Calu3 (cell line): ENCODE measurements around the gene IP6K1. TPM values are rescaled to one million over a fixed set of nuclear protein-coding genes. Genes with fewer than 3 reads are reported as not detected.

Source experiments
- BruUV-seq: library from RNA; stranded (reverse); fragments of 400-500 nt; replicated peaks from 2 replicates; lab custom pipeline; 2021; lab: Mats Ljungman, UMichigan
- CTCF ChIA-PET: fragments of 300-600 bp; sonication (Branson Sonifier 250); formaldehyde crosslinking; loops from one replicate; lab custom pipeline; 2022; ENCODE audit warnings: antibody characterized with exemption; lab: Charles Lee
- DNase-seq: peaks from one replicate; pipeline ENCODE4 v3.0.0; 2022
- H3K27ac Mint-ChIP-seq: one replicate; pipeline ENCODE4 v1.8.0; 2022; ENCODE audit warnings: mixed read lengths; ENCODE audit not compliant: unreplicated experiment
- H3K27me3 Mint-ChIP-seq: one replicate; pipeline ENCODE4 v1.8.0; 2022; ENCODE audit warnings: mixed read lengths; ENCODE audit not compliant: unreplicated experiment
- H3K36me3 Mint-ChIP-seq: one replicate; pipeline ENCODE4 v1.8.0; 2022; ENCODE audit warnings: mild to moderate bottlenecking, moderate library complexity, mixed read lengths; ENCODE audit not compliant: insufficient read depth, unreplicated experiment
- H3K4me1 Mint-ChIP-seq: one replicate; pipeline ENCODE4 v1.8.0; 2022; ENCODE audit warnings: mild to moderate bottlenecking, low read depth, mixed read lengths; ENCODE audit not compliant: unreplicated experiment
- H3K4me3 Mint-ChIP-seq: one replicate; pipeline ENCODE4 v1.8.0; 2022; ENCODE audit warnings: mild to moderate bottlenecking, low read depth, moderate library complexity, mixed read lengths; ENCODE audit not compliant: unreplicated experiment
- H3K9me3 Mint-ChIP-seq: one replicate; pipeline ENCODE4 v1.8.0; 2022; ENCODE audit warnings: low read depth, mixed read lengths; ENCODE audit not compliant: unreplicated experiment
- CTCF ChIP-seq: fragments of 200-600 bp; IDR thresholded peaks from one replicate; pipeline ENCODE4 v1.8.0; 2022; ENCODE audit warnings: antibody characterized with exemption; ENCODE audit not compliant: unreplicated experiment
- intact Hi-C: fragments of 100-400 bp; cut with micrococcal nuclease; formaldehyde crosslinking; loops from one replicate; pipeline ENCODE4 v1.10.0; 2022; ENCODE audit not compliant: unreplicated experiment
- total RNA-seq: library from RNA; stranded (reverse); gene quantifications from 2 replicates; pipeline ENCODE4 v1.2.3, GENCODE V29; 2022

The IP6K1 gene
- total RNA-seq, 1 experiment from 2014 or later, result 30.3 TPM

- H3K36me3 Mint-ChIP-seq, result peaks cover 42% of the 10 kb centered on the region
- DNase-seq, result no peak
- H3K9me3 Mint-ChIP-seq, result no peaks in the 10 kb centered on the region
- CTCF ChIA-PET, result no interaction called here
- no peaks in the 10 kb centered on the region for H3K27me3 Mint-ChIP-seq
- H3K4me1 Mint-ChIP-seq, result peaks cover 8% of the 10 kb centered on the region
- H3K27ac Mint-ChIP-seq, result no peak overlapping the region
- no peak overlapping the region for H3K4me3 Mint-ChIP-seq
- BruUV-seq, result no TSS peak
- intact Hi-C loops, result no loop called here
- no peak for TF ChIP-seq CTCF
These were observed 58.4 kb downstream of the IP6K1 start for GRCh38 chr3:49727924-49728361.

GRCh38 chr3:49727154-49727923 lies 59.0 kb downstream of the IP6K1 start:
- no peaks in the 10 kb centered on the region for H3K9me3 Mint-ChIP-seq
- H3K4me1 Mint-ChIP-seq, result peaks cover 8% of the 10 kb centered on the region
- no peak overlapping the region for H3K4me3 Mint-ChIP-seq
- BruUV-seq, result no TSS peak
- no peak for DNase-seq
- H3K27ac Mint-ChIP-seq, result no peak overlapping the region
- intact Hi-C loops, result no loop called here
- no peak for TF ChIP-seq CTCF
- CTCF ChIA-PET, result no interaction called here
- peaks cover 43% of the 10 kb centered on the region for H3K36me3 Mint-ChIP-seq
- H3K27me3 Mint-ChIP-seq, result no peaks in the 10 kb centered on the region

GRCh38 chr3:49725906-49726681 lies 60.2 kb downstream of the IP6K1 start:
- Mint-ChIP-seq H3K36me3 (peaks cover 50% of the 10 kb centered on the region), H3K9me3 (no peaks in the 10 kb centered on the region), H3K27ac (no peak overlapping the region), H3K27me3 (no peaks in the 10 kb centered on the region), H3K4me1 (peaks cover 8% of the 10 kb centered on the region), H3K4me3 (no peak overlapping the region)
- CTCF ChIA-PET, result no interaction called here
- BruUV-seq, result no TSS peak
- DNase-seq, result no peak
- no peak for TF ChIP-seq CTCF
- intact Hi-C loops, result no loop called here

DNA sequence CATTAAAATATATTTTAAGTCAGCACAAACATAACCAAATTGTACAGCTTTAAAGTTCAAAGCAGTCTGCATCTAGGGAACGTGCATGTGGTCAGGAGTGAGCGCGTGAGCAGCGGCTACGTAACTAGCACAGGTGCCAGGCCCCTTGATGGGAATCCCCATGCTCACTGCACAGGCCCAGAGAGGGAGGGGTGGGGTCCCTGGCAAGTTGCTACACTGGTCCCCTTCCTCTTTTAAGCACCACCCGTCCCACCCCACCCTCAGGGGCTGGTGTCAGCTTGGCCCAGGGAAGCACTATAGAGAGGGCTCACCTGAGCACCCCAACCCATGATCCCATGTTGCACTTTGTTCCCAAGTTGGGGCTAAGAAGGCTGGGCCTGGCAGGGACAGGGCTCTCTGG lies 61.8 kb downstream of the IP6K1 start:
- Mint-ChIP-seq H3K36me3 (peaks cover 61% of the 10 kb centered on the region), H3K27me3 (no peaks in the 10 kb centered on the region), H3K4me3 (peak overlapping the region; percentile 86), H3K4me1 (peaks cover 8% of the 10 kb centered on the region), H3K27ac (peak overlapping the region; percentile 93), H3K9me3 (no peaks in the 10 kb centered on the region)
- no TSS peak for BruUV-seq
- CTCF ChIA-PET, result interaction anchor here (0.6 kb wide), 1 partner anchor 705 kb away, joined by 5 read pairs; no protein-coding TSS in a partner anchor
- intact Hi-C loops, result no loop called here
- no peak for TF ChIP-seq CTCF
- DNase-seq, result no peak
